ENCODE measurements around the gene CPXM2. TPM values are rescaled to one million over a fixed set of nuclear protein-coding genes. Genes with fewer than 3 reads are reported as not detected.

CPXM2 gene
- total RNA-seq, 2 experiments from 2014 or later: not detected

- CTCF ChIA-PET: no interaction called here
- Histone ChIP-seq H3K27me3 (ENCODE audit: control insufficient read depth in 1 of 2, insufficient read depth in 2 of 2, low read length in 2 of 2) (peaks cover 2 to 3% of the 10 kb centered on the region in 2 experiments), H3K36me3 (ENCODE audit: insufficient read depth, low read length) (no peaks in the 10 kb centered on the region), H3K27ac (ENCODE audit: low read depth in 1 of 2, low read length in 2 of 2) (no peak overlapping the region), H3K4me1 (ENCODE audit: insufficient read depth, low read length) (no peaks in the 10 kb centered on the region), H3K9me3 (ENCODE audit: control insufficient read depth in 1 of 2, insufficient read depth in 1 of 2, low read length in 2 of 2) (peaks cover 5 to 14% of the 10 kb centered on the region in 2 experiments), H3K4me3 (ENCODE audit: low read length) (no peak overlapping the region)
- H3K4me1 Mint-ChIP-seq (ENCODE audit: low read depth): no peaks in the 10 kb centered on the region
- H3K4me3 Mint-ChIP-seq: no peak overlapping the region
- intact Hi-C loops (cut with DNase I, micrococcal nuclease): no loop called here
- H3K27me3 Mint-ChIP-seq: peaks cover 56% of the 10 kb centered on the region
- no peaks in the 10 kb centered on the region for H3K9me3 Mint-ChIP-seq
- DNase-seq: peak in 1 of 14 experiments; percentile 30
- POLR2A ChIA-PET: no interaction called here
- no peak for ATAC-seq (ENCODE audit: poor library complexity)
- TF ChIP-seq CTCF (IDR thresholded peaks at IDR 0.05): no peak
- no peaks in the 10 kb centered on the region for H3K36me3 Mint-ChIP-seq (ENCODE audit: low read depth)
- H3K27ac Mint-ChIP-seq: no peak overlapping the region
Measured at GRCh38 chr10:123913688-123914268, 22.2 kb upstream of the CPXM2 start.

- ATAC-seq (ENCODE audit: poor library complexity) (no peak), DNase-seq (no peak)
- Mint-ChIP-seq H3K4me1 (ENCODE audit: low read depth) (no peaks in the 10 kb centered on the region), H3K4me3 (no peak overlapping the region), H3K36me3 (ENCODE audit: low read depth) (no peaks in the 10 kb centered on the region), H3K9me3 (no peaks in the 10 kb centered on the region), H3K27me3 (peaks cover 65% of the 10 kb centered on the region), H3K27ac (no peak overlapping the region)
- POLR2A ChIA-PET: no interaction called here
- no peak overlapping the region for H3K4me3 ChIP-seq (ENCODE audit: low read length)
- peaks cover 2 to 3% of the 10 kb centered on the region in 2 experiments for H3K27me3 ChIP-seq (ENCODE audit: control insufficient read depth in 1 of 2, insufficient read depth in 2 of 2, low read length in 2 of 2)
- no peaks in the 10 kb centered on the region for H3K36me3 ChIP-seq (ENCODE audit: insufficient read depth, low read length)
- CTCF ChIA-PET: no interaction called here
- TF ChIP-seq CTCF (IDR thresholded peaks at IDR 0.05): no peak
- H3K4me1 ChIP-seq (ENCODE audit: insufficient read depth, low read length): no peaks in the 10 kb centered on the region
- intact Hi-C loops (cut with DNase I, micrococcal nuclease): no loop called here
- peaks cover 0 to 14% of the 10 kb centered on the region in 2 experiments for H3K9me3 ChIP-seq (ENCODE audit: control insufficient read depth in 1 of 2, insufficient read depth in 1 of 2, low read length in 2 of 2)
- no peak overlapping the region for H3K27ac ChIP-seq (ENCODE audit: low read depth in 1 of 2, low read length in 2 of 2)
Measured at GRCh38 chr10:123912871-123913270, 21.3 kb upstream of the CPXM2 start.

GRCh38 chr10:123912466-123912865 is 20.9 kb upstream of the CPXM2 start:
- intact Hi-C loops (cut with DNase I, micrococcal nuclease): no loop called here
- H3K36me3 Mint-ChIP-seq (ENCODE audit: low read depth): no peaks in the 10 kb centered on the region
- no peak overlapping the region for H3K27ac Mint-ChIP-seq

More at GRCh38 chr10:123912466-123912865, 20.9 kb upstream of the CPXM2 start:
- ChIA-PET POLR2A (no interaction called here), CTCF (no interaction called here)
- Histone ChIP-seq H3K4me3 (ENCODE audit: low read length) (no peak overlapping the region), H3K36me3 (ENCODE audit: insufficient read depth, low read length) (no peaks in the 10 kb centered on the region), H3K9me3 (ENCODE audit: control insufficient read depth in 1 of 2, insufficient read depth in 1 of 2, low read length in 2 of 2) (peaks cover 0 to 14% of the 10 kb centered on the region in 2 experiments), H3K27ac (ENCODE audit: low read depth in 1 of 2, low read length in 2 of 2) (no peak overlapping the region), H3K4me1 (ENCODE audit: insufficient read depth, low read length) (no peaks in the 10 kb centered on the region), H3K27me3 (ENCODE audit: control insufficient read depth in 1 of 2, insufficient read depth in 2 of 2, low read length in 2 of 2) (peaks cover 2 to 3% of the 10 kb centered on the region in 2 experiments)
- TF ChIP-seq CTCF (IDR thresholded peaks at IDR 0.05): no peak
- peaks cover 63% of the 10 kb centered on the region for H3K27me3 Mint-ChIP-seq
- DNase-seq (no peak), ATAC-seq (ENCODE audit: poor library complexity) (no peak)
- H3K4me3 Mint-ChIP-seq: no peak overlapping the region
- no peaks in the 10 kb centered on the region for H3K9me3 Mint-ChIP-seq
- H3K4me1 Mint-ChIP-seq (ENCODE audit: low read depth): no peaks in the 10 kb centered on the region

Measured in CD4-positive, alpha-beta T cell (primary cell).